GM18508 (cell line): ENCODE data around the gene VWA8.
"Not testable (repeated sequence)": the region's sequence is repeated elsewhere in the genome, so short reads cannot be mapped to it uniquely, and the experiment has no call there.

Source experiments
- ATAC-seq: cut with Tn5 transposase; IDR thresholded peaks from one replicate; pipeline ENCODE4 v1.9.1; 2021; ENCODE audit warnings: moderate number of reproducible peaks; ENCODE audit not compliant: insufficient read depth, unreplicated experiment

VWA8 gene

DNA sequence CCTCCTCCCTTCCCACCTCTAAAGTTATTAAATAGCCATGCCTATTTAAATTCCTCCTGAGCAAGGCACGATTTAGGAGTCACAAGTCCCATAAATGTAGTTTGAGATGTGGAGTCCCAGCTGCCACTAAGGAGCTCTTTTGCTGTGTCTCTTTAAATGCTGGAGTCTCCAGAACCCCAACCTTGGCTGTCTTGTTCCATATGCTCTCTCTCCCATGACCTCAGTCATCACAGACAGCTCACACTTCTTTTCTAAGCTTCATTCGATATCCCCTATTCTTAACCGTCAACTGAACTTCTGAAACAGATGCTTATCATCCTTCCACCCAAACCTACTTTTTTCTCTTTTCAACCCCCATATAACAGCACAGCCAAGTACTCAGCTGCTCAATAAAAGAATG lies 197.1 kb downstream of the VWA8 start:
- ATAC-seq, result no peak

DNA sequence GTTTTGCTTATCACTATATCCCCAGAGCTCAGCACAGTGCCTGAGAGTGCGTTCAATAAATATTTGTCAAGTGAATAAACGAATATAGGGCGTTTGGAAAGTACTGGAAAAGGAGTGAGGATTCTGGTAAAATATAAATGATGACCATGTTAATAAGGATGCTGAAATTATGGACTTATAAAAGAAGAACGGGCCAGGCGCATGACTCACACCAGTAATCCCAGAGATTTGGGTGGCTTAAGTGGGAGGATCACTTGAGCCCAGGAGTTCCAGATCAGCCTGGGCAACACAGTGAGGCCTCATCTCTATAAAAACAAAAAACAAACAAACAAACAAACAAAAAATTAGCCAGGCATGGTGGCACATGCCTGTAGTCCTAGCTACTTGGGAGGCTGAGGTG lies 198.1 kb downstream of the VWA8 start:
- ATAC-seq, result no peak

DNA sequence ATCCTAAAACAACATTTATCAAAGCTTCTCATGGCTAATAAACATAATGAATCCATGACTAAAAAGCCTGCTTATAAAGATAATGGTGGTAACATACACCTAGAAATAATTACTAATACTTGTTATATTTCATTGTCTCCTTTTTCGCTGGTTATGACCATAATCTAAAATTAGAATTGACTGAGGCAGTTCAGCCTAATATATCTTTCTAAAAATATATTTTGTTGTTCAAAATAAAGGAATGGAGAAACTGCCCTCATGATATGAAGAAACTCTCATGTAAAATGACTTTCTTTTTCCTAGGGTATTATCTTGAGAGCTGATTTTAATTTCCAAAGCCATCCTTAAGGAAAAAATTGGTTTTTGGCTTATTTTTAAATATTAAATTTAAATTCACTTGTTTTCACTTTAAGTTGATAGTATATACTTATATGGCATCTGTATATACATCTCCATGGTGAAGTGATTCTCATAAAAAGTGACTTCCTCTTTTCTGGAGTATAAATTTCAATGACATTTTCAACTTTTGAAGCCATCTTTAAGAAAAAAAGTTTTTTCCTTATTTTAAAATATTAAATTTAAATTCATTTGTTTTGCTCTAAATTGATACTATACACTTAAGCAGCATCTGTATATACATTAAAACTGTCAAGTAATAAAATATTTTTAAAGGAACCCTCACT lies 204.6 kb downstream of the VWA8 start:
- no peak for ATAC-seq

DNA sequence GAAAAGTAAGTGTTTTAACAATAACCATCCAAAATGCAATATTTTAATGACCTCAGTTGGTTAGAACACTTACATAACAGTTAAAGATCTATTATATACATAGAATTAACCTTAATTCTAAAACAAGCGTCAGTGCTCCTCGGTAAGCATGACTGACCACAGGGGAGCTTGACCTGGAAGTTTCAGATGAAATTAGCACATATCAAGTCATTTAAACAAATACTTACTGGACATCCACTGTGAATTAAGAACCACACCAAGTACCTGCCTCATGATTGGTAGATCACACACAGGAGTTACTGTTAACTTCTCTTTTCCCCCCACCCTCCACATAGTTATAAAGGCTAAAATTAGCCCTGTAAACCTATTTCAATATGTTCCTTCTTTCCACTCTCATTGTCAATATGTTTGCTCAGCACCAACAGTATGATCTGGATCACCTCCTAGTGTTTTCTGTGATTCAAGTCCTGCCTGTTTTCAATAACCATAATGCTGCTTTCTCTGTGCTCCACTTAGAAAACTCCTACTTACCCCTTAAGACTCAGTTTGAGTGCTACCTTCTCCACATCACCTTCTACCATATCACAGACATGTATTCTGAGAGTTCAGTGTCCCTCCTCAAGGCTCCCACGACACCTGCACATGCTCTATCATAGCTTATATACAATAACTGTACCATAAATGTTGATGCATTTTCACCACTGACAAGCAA lies 209.0 kb downstream of the VWA8 start:
- ATAC-seq, result no peak

DNA sequence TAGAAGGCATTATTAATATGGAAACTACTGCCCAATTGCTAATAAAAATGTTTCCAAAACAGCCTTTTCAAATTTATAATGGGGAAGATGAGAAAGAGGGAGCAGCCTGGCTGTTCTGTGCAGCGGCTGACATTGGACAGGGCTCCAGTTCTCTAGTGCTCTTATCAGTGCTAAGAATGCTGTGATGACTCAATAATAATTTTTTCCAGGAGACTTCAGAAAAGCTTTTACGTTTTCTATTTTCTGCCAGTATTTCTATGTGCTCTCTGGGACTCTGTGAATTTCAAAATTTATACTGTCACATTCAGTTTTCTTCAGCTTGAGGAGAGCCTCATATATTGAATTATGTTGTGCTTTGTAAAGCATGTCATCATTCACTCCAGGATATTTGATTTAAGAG lies 209.6 kb downstream of the VWA8 start:
- ATAC-seq, result no peak

DNA sequence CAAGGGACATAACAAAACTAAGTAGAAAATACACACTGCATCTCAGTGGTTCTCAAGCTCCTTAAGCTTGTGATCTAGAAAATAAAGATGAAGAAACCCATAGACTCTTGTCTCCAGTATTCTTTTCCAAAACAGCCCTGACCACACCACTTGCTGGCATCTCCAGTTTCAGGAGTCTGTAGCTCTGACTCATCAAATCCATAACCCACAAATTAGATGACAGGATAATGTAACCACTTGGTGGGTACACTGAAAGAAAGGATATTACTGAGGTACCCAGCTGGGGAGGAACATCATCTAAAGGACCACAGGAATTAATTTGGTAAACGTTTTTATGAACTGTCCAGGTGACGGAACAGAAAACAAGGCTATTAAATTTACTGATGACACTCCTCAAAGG lies 214.7 kb downstream of the VWA8 start:
- ATAC-seq, result no peak

DNA sequence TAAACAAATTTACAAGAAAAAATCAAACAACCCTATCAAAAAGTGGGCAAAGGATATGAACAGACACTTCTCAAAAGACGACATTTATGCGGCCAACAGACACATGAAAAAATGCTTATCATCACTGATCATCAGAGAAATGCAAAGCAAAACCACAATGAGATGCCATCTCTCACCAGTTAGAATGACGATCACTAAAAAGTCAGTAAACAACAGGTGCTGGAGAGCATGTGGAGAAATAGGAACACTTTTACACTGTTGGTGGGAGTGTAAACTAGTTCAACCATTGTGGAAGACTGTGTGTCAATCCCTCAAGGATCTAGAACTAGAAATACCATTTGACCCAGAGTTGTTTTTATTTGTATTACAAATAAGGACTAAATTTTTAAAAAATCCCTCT lies 215.4 kb downstream of the VWA8 start:
- not testable (repeated sequence) for ATAC-seq

DNA sequence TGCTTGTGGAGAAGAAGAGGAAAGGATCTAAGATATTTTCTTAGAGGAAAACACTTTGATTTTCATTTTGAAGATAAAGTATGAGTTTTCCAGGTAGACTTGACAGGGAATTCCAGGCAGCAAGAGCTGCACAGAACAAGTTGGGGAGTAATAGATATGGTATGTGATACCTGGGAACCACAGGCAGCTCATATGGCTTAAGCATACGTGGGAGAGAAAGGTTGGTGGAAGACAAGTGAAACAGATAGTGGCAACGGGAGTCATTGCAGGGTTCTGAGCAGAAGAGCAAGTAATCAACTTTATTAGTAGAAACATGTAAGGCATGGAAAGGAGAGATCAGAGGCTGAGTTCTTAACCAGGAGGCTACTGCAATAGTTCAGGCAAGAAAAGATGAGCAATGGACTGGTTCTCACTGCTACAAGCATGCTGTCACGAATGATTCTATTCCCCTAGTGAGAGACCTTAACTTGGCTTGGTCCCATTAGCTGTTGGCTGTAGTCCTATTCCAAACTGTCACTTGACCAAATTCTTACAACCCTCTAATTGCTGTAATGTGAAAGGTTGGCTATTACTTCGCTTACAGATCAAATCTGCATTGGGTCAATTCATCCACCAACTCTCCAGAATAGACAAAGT lies 217.9 kb downstream of the VWA8 start:
- ATAC-seq, result no peak

DNA sequence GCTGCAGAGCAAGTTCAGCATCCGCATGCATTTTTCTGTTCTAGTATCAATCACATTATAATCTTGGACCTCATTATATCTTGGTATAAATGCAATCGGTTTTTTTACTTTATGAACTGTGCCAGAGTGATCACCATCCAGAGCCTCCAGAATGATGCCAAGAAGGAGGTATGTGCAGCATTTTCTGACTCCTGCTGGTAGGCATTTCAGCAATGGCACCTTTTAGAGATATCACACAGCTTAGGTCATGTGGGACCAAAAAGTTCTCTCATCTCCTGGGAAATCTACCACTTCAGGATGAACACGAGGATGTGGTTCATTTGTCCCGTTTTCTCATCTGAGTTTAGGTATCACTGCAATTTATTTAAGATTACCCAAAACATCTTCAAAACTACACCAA lies 220.4 kb downstream of the VWA8 start:
- ATAC-seq, result no peak

DNA sequence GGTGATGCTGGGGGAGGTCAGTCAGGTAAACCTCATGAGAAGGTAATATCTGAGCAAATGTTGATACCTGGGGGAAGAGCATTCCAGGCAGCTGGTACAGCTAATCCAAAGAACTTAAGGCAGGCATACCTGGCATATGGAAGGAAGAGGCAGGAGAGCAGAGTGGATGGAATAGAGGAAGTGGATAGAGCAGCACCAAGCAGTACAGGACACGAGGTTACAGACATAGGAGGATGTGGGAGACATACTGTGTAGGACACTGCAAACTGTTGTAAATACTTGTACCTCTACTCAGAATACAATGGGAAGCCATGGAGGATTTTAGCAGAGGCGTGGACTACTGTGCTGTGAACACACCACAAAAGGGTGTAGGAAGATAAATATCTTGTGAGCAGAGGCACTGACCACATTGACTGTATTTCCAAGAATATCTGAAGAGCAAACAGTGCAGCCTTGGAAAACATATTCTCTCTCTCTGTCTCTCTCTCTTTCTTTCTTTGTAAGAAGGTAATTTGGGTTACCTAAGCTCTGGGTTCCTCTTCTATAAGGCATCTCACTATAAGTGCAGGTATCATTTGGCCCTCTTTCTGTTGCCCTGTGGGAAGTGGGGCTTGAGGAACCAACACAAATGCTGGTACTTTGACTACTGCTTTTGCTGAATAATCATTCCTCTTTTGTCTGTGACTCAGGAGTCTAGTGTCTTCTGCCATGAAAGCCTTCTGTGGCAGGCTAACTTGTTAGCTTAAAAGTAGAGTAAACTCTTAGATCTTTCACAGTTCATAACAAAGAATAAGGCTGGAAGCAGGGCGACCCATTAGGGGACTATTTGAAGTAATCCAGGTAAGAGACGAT lies 238.0 kb downstream of the VWA8 start:
- ATAC-seq, result no peak

DNA sequence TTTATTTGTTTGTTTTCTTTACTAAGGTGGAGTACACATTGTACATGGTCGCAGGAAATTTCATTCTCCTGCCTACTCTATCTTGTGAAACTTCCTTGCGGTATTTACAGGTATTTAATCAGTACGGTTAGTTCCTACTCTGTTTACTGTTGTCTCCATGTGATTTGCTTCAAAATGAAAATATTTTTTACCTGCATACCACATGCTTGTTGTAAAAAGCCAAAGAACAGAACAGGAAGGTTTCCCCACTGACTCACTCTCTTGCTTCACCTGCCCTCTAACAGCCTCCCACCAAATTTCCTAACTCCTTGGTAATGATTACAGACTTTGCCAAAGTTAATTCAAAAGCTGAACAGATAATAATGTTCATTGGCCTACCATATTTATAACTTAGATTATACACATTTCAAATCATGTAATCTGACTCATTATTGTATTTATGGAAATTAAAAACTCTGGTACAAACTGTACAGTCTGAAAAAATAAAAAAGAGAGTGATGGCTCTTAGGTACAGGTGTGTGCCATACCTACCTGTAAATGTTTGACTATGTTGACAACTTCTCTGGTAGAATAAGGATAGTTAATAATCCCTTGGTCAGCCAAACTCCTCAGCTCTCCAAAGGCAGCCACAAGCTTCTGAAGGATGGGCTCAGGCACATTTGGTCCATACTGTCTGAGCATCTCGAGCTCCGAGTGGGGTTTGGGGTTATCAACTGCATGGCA lies 239.9 kb downstream of the VWA8 start:
- ATAC-seq, result no peak

DNA sequence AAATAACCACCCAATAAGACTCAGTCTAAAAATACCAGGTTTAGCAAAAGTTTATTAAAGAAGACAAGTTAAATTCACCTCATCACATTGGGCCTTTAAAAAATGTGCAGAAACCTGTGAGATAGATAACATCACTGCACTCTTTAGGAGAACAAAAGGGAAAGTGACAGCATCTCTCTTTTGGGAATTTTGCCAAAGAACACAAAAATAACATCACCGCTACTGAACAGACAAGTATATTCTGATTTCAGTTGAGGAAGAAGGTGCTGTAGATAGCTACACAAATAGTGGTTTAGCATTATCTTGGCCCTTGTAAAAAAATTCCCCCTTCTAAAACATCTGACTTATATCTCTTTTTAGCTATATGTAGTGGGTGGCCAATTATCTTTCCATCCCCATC lies 244.7 kb downstream of the VWA8 start:
- ATAC-seq, result no peak

DNA sequence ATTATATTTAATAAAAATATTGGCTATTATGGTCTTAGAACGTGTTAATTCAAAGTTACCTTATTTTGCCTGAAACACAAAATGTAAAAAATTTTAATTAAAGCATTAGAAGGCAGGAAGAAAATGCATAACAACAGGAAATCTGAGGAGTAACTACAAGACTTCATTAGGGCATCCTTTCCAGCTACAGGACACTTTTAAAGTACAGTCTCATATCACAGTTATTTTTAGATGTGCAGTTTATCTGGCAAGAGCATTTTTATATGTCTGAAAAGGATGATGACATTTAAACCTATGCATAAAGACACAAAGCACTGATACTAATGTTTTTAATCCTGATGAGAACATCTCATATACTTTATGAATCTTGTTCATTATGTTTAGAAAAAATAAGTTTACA lies 247.5 kb downstream of the VWA8 start:
- ATAC-seq, result no peak

DNA sequence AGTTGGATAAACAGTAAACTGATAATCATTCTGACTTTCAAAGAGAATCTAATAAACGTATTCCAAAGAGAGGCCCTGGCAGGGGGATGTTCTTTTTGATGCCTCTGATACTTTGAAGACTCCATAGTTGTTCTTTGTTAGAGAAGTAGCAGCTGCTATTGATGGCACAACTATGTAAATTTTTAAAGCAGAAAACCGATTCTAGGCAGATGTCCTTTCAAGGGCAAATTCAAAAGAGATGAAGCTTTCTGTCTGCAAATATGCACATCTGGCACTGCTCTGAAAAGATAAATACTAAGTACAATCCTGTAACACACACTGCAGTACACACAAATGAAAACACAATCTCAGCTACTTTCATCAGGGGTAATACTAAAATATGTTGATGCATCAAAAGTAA lies 250.1 kb downstream of the VWA8 start:
- ATAC-seq, result no peak

DNA sequence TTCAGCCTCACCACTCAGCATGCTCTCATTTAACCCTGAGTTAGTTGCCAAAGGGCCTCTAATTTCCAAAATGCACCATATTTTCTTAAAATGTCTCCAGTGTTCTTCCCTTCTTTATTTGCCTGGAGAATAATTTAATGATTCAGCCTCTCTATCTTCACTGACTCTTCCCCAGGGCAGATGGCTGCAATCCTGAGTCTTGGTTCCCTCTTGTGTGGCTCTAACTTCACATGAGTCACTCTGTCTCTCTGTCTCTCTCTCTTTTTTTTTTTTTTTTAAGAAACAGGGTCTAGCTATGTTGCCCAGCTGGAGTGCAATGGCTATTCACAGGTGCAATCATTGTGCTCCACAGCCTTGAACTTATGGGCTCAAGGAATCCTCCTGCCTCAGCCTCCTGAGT lies 251.4 kb downstream of the VWA8 start:
- ATAC-seq, result no peak

DNA sequence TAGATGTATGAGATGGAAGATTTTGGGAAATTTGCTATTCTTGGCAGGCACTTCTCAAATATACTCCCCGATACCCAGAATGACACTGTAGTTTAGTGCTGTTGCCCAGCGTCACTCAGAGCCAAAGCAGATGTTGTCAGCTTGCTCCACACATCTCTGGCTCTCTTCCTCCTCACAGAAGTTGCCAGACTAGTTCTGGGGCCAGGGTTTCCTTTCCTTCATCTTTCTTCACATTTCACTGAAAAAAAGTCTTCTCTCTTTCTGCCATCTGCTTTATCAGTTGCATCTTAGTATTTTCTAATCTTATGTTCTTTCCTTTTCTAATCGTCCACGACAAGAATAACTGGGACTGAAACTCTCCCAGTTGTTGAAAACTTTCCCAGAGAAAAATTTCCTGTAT lies 252.2 kb downstream of the VWA8 start:
- no peak for ATAC-seq

DNA sequence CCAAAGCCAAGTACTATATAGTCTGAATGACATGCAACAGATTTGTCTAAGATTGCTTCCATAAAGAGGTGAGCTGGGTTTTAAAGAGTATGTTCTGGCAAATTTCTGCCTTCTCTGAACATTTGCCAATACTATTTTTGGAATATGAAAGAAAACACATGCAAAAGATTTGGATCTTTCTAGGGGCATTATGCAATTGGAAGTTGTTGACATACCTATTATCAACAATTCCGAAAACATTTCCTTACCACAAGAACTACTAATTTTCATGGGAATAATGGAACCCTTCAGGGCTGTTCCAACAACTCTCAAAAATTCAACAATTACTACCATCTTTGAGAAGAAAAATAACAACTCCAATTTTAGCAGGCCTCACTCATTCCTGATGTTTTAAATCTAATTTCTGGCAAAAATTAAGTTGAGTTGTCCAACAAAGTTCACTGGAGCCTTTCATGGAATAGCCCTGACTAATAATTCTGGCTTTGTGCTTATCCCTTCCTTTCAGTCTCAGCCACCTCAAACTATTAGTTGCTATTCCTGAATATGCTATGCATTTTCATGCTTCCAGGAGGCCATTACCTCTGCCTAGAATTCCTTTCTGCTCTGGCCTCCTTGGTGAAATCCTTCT lies 253.6 kb downstream of the VWA8 start:
- no peak for ATAC-seq

DNA sequence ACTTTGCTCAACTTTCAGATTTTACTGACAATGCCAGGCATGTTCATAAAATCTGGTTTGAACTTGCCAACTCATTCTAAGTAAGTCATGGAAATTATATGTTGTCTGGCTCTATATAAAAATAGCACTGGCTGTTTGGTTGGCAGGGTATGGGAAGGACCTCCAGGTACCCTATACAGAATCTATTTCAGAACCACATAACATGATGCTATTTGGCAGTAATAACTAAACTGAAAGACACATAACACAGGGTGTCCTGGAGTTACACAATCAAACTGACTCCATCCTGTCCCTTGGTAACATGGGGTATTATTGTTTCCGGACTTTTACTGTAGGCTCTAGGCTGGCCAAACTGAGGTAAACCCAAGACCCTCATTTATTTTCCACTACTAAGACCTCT lies 254.8 kb downstream of the VWA8 start:
- ATAC-seq, result no peak

DNA sequence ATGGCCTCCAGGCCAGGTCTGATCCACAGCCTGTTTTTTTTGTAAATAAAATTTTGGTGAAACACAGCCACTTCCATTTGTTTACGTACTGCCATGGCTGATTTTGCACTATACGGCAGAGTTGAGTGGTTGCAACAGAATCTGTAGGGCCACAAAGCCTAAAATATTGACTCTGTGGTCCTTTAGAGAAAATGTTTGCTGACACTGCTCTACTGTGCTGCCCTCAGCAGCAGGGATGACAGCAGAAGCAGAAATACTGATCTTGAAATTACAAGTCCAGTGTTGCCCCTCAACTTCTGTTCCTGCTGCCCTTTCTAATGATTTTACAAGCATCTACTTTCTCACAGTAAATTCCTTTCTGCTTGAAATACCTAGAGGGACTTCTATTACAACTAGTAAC lies 258.4 kb downstream of the VWA8 start:
- ATAC-seq, result no peak

DNA sequence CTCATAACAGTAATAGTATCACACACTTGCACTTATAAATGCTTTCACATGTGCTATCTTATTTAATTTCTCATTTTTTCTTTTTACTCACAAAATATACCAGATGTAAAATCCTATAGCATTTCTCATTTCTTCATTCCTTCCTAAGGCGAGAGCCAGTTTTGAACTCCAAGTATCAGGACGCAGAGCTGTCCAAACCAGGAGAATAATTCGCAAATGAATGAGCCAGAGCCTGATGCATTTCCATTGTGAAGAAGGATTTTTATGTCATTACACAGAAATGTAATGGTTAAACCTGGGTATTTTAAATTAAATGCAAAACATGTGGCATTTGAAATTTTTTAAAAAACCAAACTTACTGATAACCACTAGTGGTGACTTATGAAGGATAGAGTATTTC lies 259.2 kb downstream of the VWA8 start:
- no peak for ATAC-seq
